ENCODE results near the gene NEB.
"Not testable (repeated sequence)": the region's sequence is repeated elsewhere in the genome, so short reads cannot be mapped to it uniquely, and the experiment has no call there.

NEB gene

GRCh38 chr2:151610310-151610709 lies 124.0 kb downstream of the NEB start:
- no peak for DNase-seq (ENCODE audit: low read depth in 3 of 3)

- no peak for DNase-seq (ENCODE audit: low read depth in 3 of 3)
Observed at GRCh38 chr2:151609705-151610104, 124.6 kb downstream of the NEB start.

GRCh38 chr2:151607459-151608424 lies 126.5 kb downstream of the NEB start:
- DNase-seq (ENCODE audit: low read depth in 3 of 3): not testable (repeated sequence)

- DNase-seq (ENCODE audit: low read depth in 3 of 3): not testable (repeated sequence)
Observed at GRCh38 chr2:151603530-151603929, 130.7 kb downstream of the NEB start.

- not testable (repeated sequence) for DNase-seq (ENCODE audit: low read depth in 3 of 3)
Observed at GRCh38 chr2:151602402-151602801, 131.9 kb downstream of the NEB start.

- DNase-seq (ENCODE audit: low read depth in 3 of 3): not testable (repeated sequence)
Observed at GRCh38 chr2:151601803-151602202, 132.5 kb downstream of the NEB start.

- DNase-seq (ENCODE audit: low read depth in 3 of 3): not testable (repeated sequence)
Observed at GRCh38 chr2:151596903-151597608, 137.2 kb downstream of the NEB start.

- not testable (repeated sequence) for DNase-seq (ENCODE audit: low read depth in 3 of 3)
Observed at GRCh38 chr2:151591908-151592255, 142.4 kb downstream of the NEB start.

- not testable (repeated sequence) for DNase-seq (ENCODE audit: low read depth in 3 of 3)
Observed at GRCh38 chr2:151591250-151591907, 142.9 kb downstream of the NEB start.

- DNase-seq (ENCODE audit: low read depth in 3 of 3): not testable (repeated sequence)
Observed at GRCh38 chr2:151581300-151581699, 153.0 kb downstream of the NEB start.

GRCh38 chr2:151580697-151581096 lies 153.6 kb downstream of the NEB start:
- DNase-seq (ENCODE audit: low read depth in 3 of 3): not testable (repeated sequence)

GRCh38 chr2:151577116-151577515 lies 157.2 kb downstream of the NEB start:
- no peak for DNase-seq (ENCODE audit: low read depth in 3 of 3)

GRCh38 chr2:151576080-151576479 lies 158.2 kb downstream of the NEB start:
- DNase-seq (ENCODE audit: low read depth in 3 of 3): no peak

- DNase-seq (ENCODE audit: low read depth in 3 of 3): no peak
Observed at GRCh38 chr2:151575338-151575737, 158.9 kb downstream of the NEB start.

- DNase-seq (ENCODE audit: low read depth in 3 of 3): no peak
Observed at GRCh38 chr2:151570191-151570590, 164.1 kb downstream of the NEB start.

GRCh38 chr2:151569167-151569566 lies 165.1 kb downstream of the NEB start:
- no peak for DNase-seq (ENCODE audit: low read depth in 3 of 3)

- DNase-seq (ENCODE audit: low read depth in 3 of 3): no peak
Observed at GRCh38 chr2:151568501-151568900, 165.8 kb downstream of the NEB start.

GRCh38 chr2:151567006-151567405 lies 167.3 kb downstream of the NEB start:
- no peak for DNase-seq (ENCODE audit: low read depth in 3 of 3)

- no peak for DNase-seq (ENCODE audit: low read depth in 3 of 3)
Observed at GRCh38 chr2:151562398-151562797, 171.9 kb downstream of the NEB start.

GRCh38 chr2:151560289-151560688 lies 174.0 kb downstream of the NEB start:
- DNase-seq (ENCODE audit: low read depth in 3 of 3): no peak

- not testable (repeated sequence) for DNase-seq (ENCODE audit: low read depth in 3 of 3)
Observed at GRCh38 chr2:151559431-151559830, 174.8 kb downstream of the NEB start.

GRCh38 chr2:151557883-151558282 lies 176.4 kb downstream of the NEB start:
- DNase-seq (ENCODE audit: low read depth in 3 of 3): not testable (repeated sequence)
